Upper lobe of right lung (tissue), 1 donor: ENCODE data around the gene AVPR1B. TPM values are rescaled to one million over a fixed set of nuclear protein-coding genes. Genes with fewer than 3 reads are reported as not detected.
A peak's percentile ranks its signal among the peaks of the same experiment; 100 is the strongest.

Experiments
- ATAC-seq: fragments of 200-7000 bp; cut with Tn5 transposase; one replicate; pipeline ENCODE4 v1.9.1; 2020; ENCODE audit warnings: mild to moderate bottlenecking, moderate library complexity
- DNase-seq: peaks from one replicate; pipeline ENCODE4 v3.0.0-alpha.2; 2020
- H3K27ac ChIP-seq: fragments of 200-600 bp; one replicate; pipeline ENCODE4 v1.8.0; 2022
- H3K27me3 ChIP-seq: fragments of 200-600 bp; one replicate; pipeline ENCODE4 v1.8.0; 2022; ENCODE audit warnings: mild to moderate bottlenecking
- H3K36me3 ChIP-seq: fragments of 200-600 bp; one replicate; pipeline ENCODE4 v1.8.0; 2022
- H3K4me1 ChIP-seq: fragments of 200-600 bp; one replicate; pipeline ENCODE4 v1.8.0; 2022
- H3K4me3 ChIP-seq: fragments of 200-600 bp; one replicate; pipeline ENCODE4 v1.8.0; 2022; ENCODE audit warnings: mild to moderate bottlenecking
- H3K9me3 ChIP-seq: fragments of 200-600 bp; one replicate; pipeline ENCODE4 v1.8.0; 2022
- CTCF ChIP-seq: fragments of 200-600 bp; IDR thresholded peaks from one replicate; pipeline ENCODE4 v1.8.0; 2022; ENCODE audit warnings: antibody characterized with exemption
- intact Hi-C: fragments of 100-400 bp; cut with DNase I; formaldehyde crosslinking; loops from one replicate; pipeline ENCODE4 v1.11.0; 2022
- total RNA-seq: library from RNA; stranded (reverse); fragmentation: NEBNext Ultra II Directional; extraction: Animal tissue kit (Norgen Biotek cat#: 25700); gene quantifications from one replicate; pipeline ENCODE4 v1.2.1, GENCODE V29; 2021
- donor health status: DM: no; HTN: yes; CAD: no; lungs with severe emphysema.

The AVPR1B gene
- total RNA-seq, 1 donor from 2014 or later: not detected

- no peaks in the 10 kb centered on the region for H3K36me3 ChIP-seq
- no peaks in the 10 kb centered on the region for H3K9me3 ChIP-seq
- no peak overlapping the region for H3K4me3 ChIP-seq
- DNase-seq (no peak), ATAC-seq (no peak)
- intact Hi-C loops: no loop called here
- no peak overlapping the region for H3K27ac ChIP-seq
- no peaks in the 10 kb centered on the region for H3K4me1 ChIP-seq
- no peak for TF ChIP-seq CTCF
- no peaks in the 10 kb centered on the region for H3K27me3 ChIP-seq
These were observed 38.1 kb downstream of the AVPR1B start for GRCh38 chr1:206079135-206079534.

- intact Hi-C loops: no loop called here
- Histone ChIP-seq H3K36me3 (no peaks in the 10 kb centered on the region), H3K9me3 (no peaks in the 10 kb centered on the region), H3K27ac (no peak overlapping the region), H3K4me3 (no peak overlapping the region), H3K27me3 (no peaks in the 10 kb centered on the region), H3K4me1 (no peaks in the 10 kb centered on the region)
- TF ChIP-seq CTCF: no peak
- DNase-seq: no peak
- no peak for ATAC-seq
These were observed 41.1 kb downstream of the AVPR1B start for GRCh38 chr1:206075786-206076755.

DNA sequence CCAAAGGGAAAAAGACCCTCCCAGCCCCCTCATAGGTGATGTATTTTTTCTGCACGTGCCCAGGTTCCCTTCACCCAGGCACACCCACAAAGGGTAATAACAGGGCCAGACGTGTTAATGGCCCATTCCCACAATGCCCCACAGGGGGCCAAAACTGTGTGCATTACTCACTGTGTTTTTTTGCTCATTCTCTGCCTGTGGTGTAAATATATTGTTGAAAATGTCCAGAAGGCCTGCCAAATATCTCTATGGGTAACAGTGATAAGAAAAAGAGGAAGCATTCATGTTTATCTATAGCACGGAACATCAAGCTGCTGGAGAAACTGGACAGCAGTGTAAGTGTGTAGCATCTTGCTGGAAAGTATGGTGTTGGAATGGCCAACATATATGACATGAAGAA, 42.3 kb downstream of the AVPR1B start:
- H3K27ac ChIP-seq: no peak overlapping the region
- no peak overlapping the region for H3K4me3 ChIP-seq
- no peak for DNase-seq
- intact Hi-C loops: no loop called here
- H3K27me3 ChIP-seq: no peaks in the 10 kb centered on the region
- no peaks in the 10 kb centered on the region for H3K36me3 ChIP-seq
- H3K9me3 ChIP-seq: no peaks in the 10 kb centered on the region
- no peak for TF ChIP-seq CTCF
- ATAC-seq: no peak
- H3K4me1 ChIP-seq: no peaks in the 10 kb centered on the region

GRCh38 chr1:206070627-206071304, 46.4 kb downstream of the AVPR1B start:
- peaks cover 4% of the 10 kb centered on the region for H3K4me1 ChIP-seq
- no peak overlapping the region for H3K27ac ChIP-seq
- H3K36me3 ChIP-seq: no peaks in the 10 kb centered on the region
- intact Hi-C loops: no loop called here
- H3K4me3 ChIP-seq: no peak overlapping the region
- DNase-seq (no peak), ATAC-seq (no peak)
- H3K9me3 ChIP-seq: no peaks in the 10 kb centered on the region
- TF ChIP-seq CTCF: no peak
- no peaks in the 10 kb centered on the region for H3K27me3 ChIP-seq

- Histone ChIP-seq H3K4me3 (no peak overlapping the region), H3K27me3 (no peaks in the 10 kb centered on the region), H3K27ac (peak overlapping the region; percentile 8), H3K36me3 (no peaks in the 10 kb centered on the region), H3K9me3 (no peaks in the 10 kb centered on the region), H3K4me1 (peaks cover 4% of the 10 kb centered on the region)
- DNase-seq (no peak), ATAC-seq (no peak)
- intact Hi-C loops: no loop called here
- no peak for TF ChIP-seq CTCF
These were observed 48.9 kb downstream of the AVPR1B start for GRCh38 chr1:206068314-206068713.
